ENCODE results near the gene CUX1.

DNA sequence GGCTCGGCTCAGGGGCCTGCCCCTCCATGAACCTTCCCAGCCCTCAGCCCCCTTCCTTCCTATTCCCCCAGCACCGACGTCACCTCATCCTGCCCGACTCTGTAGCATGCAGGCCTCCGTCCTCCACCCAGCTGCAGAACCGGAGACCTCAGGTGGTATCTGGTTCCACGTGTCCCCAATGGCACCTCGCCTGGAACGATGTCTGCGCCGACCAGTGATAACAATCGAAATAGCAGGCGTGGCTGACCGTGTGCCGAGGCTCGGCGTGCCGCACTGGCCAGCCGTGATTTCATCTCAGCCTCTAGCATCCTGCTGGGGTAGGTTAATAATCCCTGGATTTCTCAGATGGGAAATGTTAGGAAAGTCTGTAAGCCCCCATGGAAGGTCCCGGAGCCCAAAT, 171.7 kb downstream of the CUX1 start:
- TF ChIP-seq, protein P1, sequence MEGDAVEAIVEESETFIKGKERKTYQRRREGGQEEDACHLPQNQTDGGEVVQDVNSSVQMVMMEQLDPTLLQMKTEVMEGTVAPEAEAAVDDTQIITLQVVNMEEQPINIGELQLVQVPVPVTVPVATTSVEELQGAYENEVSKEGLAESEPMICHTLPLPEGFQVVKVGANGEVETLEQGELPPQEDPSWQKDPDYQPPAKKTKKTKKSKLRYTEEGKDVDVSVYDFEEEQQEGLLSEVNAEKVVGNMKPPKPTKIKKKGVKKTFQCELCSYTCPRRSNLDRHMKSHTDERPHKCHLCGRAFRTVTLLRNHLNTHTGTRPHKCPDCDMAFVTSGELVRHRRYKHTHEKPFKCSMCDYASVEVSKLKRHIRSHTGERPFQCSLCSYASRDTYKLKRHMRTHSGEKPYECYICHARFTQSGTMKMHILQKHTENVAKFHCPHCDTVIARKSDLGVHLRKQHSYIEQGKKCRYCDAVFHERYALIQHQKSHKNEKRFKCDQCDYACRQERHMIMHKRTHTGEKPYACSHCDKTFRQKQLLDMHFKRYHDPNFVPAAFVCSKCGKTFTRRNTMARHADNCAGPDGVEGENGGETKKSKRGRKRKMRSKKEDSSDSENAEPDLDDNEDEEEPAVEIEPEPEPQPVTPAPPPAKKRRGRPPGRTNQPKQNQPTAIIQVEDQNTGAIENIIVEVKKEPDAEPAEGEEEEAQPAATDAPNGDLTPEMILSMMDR (IDR thresholded peaks at IDR 0.05) = no peak
- TF ChIP-seq EP300 (IDR thresholded peaks at IDR 0.05; ENCODE audit: low read depth) (no peak), POLR2A (IDR thresholded peaks at IDR 0.05) (no peak)
